OCI-LY7 (cell line): ENCODE data around the gene SRRM2.

Source experiments
- CTCF ChIP-seq: fragments of 200-600 bp; sonication (generic); conservative IDR thresholded peaks from 2 replicates; pipeline ENCODE4 v1.5.1; 2014; ENCODE audit warnings: mild to moderate bottlenecking, antibody characterized with exemption, low read length, moderate library complexity, mixed read lengths
- EZH2phosphoT487 ChIP-seq: fragments of 200-600 bp; sonication (generic); IDR thresholded peaks from 2 replicates; pipeline ENCODE4 v1.6.1; 2018; ENCODE audit warnings: low read depth, borderline replicate concordance, mild to moderate bottlenecking, mixed run types, antibody characterized with exemption, low read length, moderate library complexity, mixed read lengths

DNA sequence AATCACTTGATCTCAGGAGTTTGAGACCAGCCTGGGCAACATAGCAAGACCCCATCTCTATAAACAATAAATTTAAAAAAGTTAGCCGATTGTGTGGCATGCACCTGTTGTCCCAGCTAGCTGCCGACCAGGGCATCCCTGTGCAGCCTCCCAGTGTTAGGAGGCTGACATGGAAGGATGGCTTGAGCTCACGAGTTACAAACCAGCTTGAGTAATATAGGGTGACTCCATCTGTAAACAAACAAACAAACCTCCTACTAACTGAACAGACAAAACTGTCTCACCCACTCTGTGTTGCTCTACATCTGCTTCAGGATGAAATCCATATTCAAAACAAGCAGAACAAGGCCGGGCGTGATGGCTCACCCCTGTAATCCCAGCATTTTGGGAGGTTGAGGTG lies 25.5 kb upstream of the SRRM2 start:
- TF ChIP-seq CTCF (no peak), EZH2phosphoT487 (no peak)
